ENCODE data around the gene AKAIN1. TPM values are rescaled to one million over a fixed set of nuclear protein-coding genes. Genes with fewer than 3 reads are reported as not detected.

The AKAIN1 gene
- total RNA-seq, 1 donor from 2014 or later = not detected

DNA sequence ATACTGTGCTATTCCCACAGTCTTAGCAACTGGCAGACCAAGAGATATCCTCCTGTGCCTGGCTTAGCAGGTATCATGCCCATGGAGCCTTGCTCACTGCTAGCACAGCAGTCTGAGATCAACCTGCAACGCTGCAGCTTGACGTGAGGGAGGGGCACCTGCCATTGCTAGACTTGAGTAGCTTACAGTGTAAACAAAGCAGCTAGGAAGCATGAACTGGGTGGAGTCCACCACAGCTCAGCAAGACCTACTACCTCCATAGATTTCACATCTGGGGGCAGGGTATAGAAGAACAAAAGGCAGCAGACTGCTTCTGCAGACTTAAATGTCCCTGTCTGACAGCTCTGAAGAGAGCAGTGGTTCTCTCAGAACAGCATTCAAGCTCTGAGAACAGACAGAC is 74.8 kb downstream of the AKAIN1 start:
- H3K4me1 Mint-ChIP-seq = no peaks in the 10 kb centered on the region
- peaks cover 2% of the 10 kb centered on the region for H3K27me3 Mint-ChIP-seq (ENCODE audit: insufficient read depth, low read depth)
- no peak overlapping the region for H3K9ac ChIP-seq
- no peaks in the 10 kb centered on the region for H3K79me2 ChIP-seq (ENCODE audit: low read depth)
- no peaks in the 10 kb centered on the region for H4K20me1 ChIP-seq (ENCODE audit: low read depth)
- H3K4me3 Mint-ChIP-seq = no peak overlapping the region
- H3K4me3 ChIP-seq = no peak overlapping the region
- H3F3A ChIP-seq (ENCODE audit: low read depth) = no peaks in the 10 kb centered on the region
- H3K27me3 ChIP-seq = no peaks in the 10 kb centered on the region
- peaks cover 19% of the 10 kb centered on the region for H3K9me3 Mint-ChIP-seq
- no peaks in the 10 kb centered on the region for H3K4me1 ChIP-seq
- no peaks in the 10 kb centered on the region for H3K36me3 Mint-ChIP-seq
- TF ChIP-seq EZH2phosphoT487 (IDR thresholded peaks at IDR 0.05) (no peak), EZH2 (IDR thresholded peaks at IDR 0.05) (no peak)
- TF ChIP-seq, protein P1, sequence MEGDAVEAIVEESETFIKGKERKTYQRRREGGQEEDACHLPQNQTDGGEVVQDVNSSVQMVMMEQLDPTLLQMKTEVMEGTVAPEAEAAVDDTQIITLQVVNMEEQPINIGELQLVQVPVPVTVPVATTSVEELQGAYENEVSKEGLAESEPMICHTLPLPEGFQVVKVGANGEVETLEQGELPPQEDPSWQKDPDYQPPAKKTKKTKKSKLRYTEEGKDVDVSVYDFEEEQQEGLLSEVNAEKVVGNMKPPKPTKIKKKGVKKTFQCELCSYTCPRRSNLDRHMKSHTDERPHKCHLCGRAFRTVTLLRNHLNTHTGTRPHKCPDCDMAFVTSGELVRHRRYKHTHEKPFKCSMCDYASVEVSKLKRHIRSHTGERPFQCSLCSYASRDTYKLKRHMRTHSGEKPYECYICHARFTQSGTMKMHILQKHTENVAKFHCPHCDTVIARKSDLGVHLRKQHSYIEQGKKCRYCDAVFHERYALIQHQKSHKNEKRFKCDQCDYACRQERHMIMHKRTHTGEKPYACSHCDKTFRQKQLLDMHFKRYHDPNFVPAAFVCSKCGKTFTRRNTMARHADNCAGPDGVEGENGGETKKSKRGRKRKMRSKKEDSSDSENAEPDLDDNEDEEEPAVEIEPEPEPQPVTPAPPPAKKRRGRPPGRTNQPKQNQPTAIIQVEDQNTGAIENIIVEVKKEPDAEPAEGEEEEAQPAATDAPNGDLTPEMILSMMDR (IDR thresholded peaks at IDR 0.05) = no peak
- H3K4me2 ChIP-seq = no peak overlapping the region
- no peak for DNase-seq (ENCODE audit: low spot score)
- no peaks in the 10 kb centered on the region for H3K36me3 ChIP-seq
- no peaks in the 10 kb centered on the region for H3K9me3 ChIP-seq (ENCODE audit: low read depth)
- H2AFZ ChIP-seq (replicated peaks) = no peak overlapping the region
- no peak overlapping the region for H3K27ac Mint-ChIP-seq
- no peak overlapping the region for H3K27ac ChIP-seq

DNA sequence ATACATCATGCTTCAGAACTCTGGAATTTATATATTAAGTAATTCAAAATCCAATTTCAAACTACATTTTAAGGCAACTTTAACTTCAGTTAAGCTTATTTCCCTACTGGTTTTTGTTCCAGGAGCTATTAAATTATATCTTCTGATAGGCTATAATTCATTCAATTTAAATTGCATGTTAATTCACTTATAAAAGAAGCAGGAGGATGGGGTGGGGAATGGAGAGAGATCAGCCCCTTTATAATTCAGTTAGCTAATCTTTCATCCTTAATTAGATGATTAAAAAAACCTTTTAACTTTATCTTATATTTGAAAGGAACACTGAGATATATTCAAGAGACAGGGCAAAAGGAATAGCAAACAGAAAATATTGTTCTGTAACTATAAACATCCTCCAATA is 86.8 kb downstream of the AKAIN1 start:
- no peak for TF ChIP-seq EZH2phosphoT487 (IDR thresholded peaks at IDR 0.05)
- Mint-ChIP-seq H3K27ac (no peak overlapping the region), H3K4me3 (no peak overlapping the region), H3K27me3 (ENCODE audit: insufficient read depth, low read depth) (peaks cover 3% of the 10 kb centered on the region), H3K4me1 (no peaks in the 10 kb centered on the region), H3K36me3 (no peaks in the 10 kb centered on the region), H3K9me3 (no peaks in the 10 kb centered on the region)
- Histone ChIP-seq H3K4me3 (no peak overlapping the region), H3F3A (ENCODE audit: low read depth) (no peaks in the 10 kb centered on the region), H3K9me3 (ENCODE audit: low read depth) (no peaks in the 10 kb centered on the region), H2AFZ (replicated peaks) (no peak overlapping the region), H3K36me3 (no peaks in the 10 kb centered on the region), H4K20me1 (ENCODE audit: low read depth) (no peaks in the 10 kb centered on the region), H3K27me3 (no peaks in the 10 kb centered on the region), H3K4me1 (no peaks in the 10 kb centered on the region), H3K27ac (no peak overlapping the region), H3K9ac (no peak overlapping the region), H3K4me2 (no peak overlapping the region), H3K79me2 (ENCODE audit: low read depth) (no peaks in the 10 kb centered on the region)
- DNase-seq (ENCODE audit: low spot score) = no peak

DNA sequence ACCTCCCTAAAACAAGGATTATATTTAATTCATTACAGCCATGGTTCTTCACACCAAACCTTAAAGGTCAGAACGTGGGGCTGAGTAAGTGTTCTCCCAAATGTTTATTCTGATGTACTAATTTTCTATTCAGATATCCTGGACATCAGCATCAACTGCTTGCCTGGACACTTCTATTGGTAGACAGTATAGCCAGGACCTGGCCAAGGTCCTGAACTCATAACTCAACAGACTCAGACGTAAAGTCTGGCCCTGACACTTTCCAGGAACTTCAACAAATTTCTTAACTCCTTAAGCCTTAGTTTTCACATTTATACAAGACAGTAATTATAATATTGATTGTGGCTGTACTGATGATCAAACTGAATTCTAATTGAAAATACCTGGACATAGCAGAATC is 89.1 kb downstream of the AKAIN1 start:
- peaks cover 16% of the 10 kb centered on the region for H3F3A ChIP-seq (ENCODE audit: low read depth)
- Mint-ChIP-seq H3K27ac (no peak overlapping the region), H3K36me3 (no peaks in the 10 kb centered on the region), H3K4me1 (peaks cover 5% of the 10 kb centered on the region), H3K9me3 (no peaks in the 10 kb centered on the region), H3K27me3 (ENCODE audit: insufficient read depth, low read depth) (peaks cover 5% of the 10 kb centered on the region), H3K4me3 (no peak overlapping the region)
- no peaks in the 10 kb centered on the region for H4K20me1 ChIP-seq (ENCODE audit: low read depth)
- peak; percentile 33 for DNase-seq (ENCODE audit: low spot score)
- no peak overlapping the region for H3K9ac ChIP-seq
- no peaks in the 10 kb centered on the region for H3K79me2 ChIP-seq (ENCODE audit: low read depth)
- no peak overlapping the region for H2AFZ ChIP-seq (replicated peaks)
- H3K27ac ChIP-seq = no peak overlapping the region
- H3K36me3 ChIP-seq = no peaks in the 10 kb centered on the region
- H3K4me2 ChIP-seq = no peak overlapping the region
- H3K4me1 ChIP-seq = peaks cover 13% of the 10 kb centered on the region
- no peak for TF ChIP-seq EZH2 (IDR thresholded peaks at IDR 0.05)
- TF ChIP-seq, protein P1 (IDR thresholded peaks at IDR 0.05) = no peak
- TF ChIP-seq EZH2phosphoT487 (IDR thresholded peaks at IDR 0.05) = no peak
- no peaks in the 10 kb centered on the region for H3K27me3 ChIP-seq
- no peaks in the 10 kb centered on the region for H3K9me3 ChIP-seq (ENCODE audit: low read depth)
- no peak overlapping the region for H3K4me3 ChIP-seq

DNA sequence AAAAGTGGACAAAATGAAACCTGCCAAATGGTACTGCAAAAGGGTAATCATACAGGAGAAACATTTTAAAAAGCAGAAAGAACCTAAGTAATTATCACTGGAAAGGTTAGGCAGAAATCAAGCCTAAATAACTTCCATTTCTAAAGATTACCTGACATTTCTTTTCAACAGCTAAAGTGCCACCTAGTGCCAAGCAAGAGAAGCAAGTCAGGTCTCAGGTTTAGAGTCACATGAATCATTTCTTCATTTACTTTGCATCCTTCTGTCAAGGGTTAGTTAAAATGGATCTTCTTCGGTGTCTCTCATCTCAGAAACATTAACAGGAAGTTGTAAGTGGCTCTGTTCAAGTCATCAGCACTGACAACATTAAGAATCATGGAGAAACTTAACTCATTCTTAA is 90.3 kb downstream of the AKAIN1 start:
- H3K4me2 ChIP-seq = no peak overlapping the region
- H3K4me3 ChIP-seq = no peak overlapping the region
- H3K9ac ChIP-seq = no peak overlapping the region
- H3K27ac Mint-ChIP-seq = no peak overlapping the region
- H3K4me1 Mint-ChIP-seq = peaks cover 5% of the 10 kb centered on the region
- H3K4me1 ChIP-seq = peaks cover 13% of the 10 kb centered on the region
- peaks cover 5% of the 10 kb centered on the region for H3K27me3 Mint-ChIP-seq (ENCODE audit: insufficient read depth, low read depth)
- H3K36me3 Mint-ChIP-seq = no peaks in the 10 kb centered on the region
- no peaks in the 10 kb centered on the region for H3K27me3 ChIP-seq
- peaks cover 16% of the 10 kb centered on the region for H3F3A ChIP-seq (ENCODE audit: low read depth)
- peak; percentile 12 for DNase-seq (ENCODE audit: low spot score)
- no peaks in the 10 kb centered on the region for H3K36me3 ChIP-seq
- no peak for TF ChIP-seq EZH2 (IDR thresholded peaks at IDR 0.05)
- no peak for TF ChIP-seq EZH2phosphoT487 (IDR thresholded peaks at IDR 0.05)
- TF ChIP-seq, protein P1 (IDR thresholded peaks at IDR 0.05) = peak; percentile 61
- H2AFZ ChIP-seq (replicated peaks) = no peak overlapping the region
- no peak overlapping the region for H3K27ac ChIP-seq
- no peak overlapping the region for H3K4me3 Mint-ChIP-seq
- no peaks in the 10 kb centered on the region for H3K79me2 ChIP-seq (ENCODE audit: low read depth)
- H3K9me3 Mint-ChIP-seq = no peaks in the 10 kb centered on the region
- H4K20me1 ChIP-seq (ENCODE audit: low read depth) = no peaks in the 10 kb centered on the region
- H3K9me3 ChIP-seq (ENCODE audit: low read depth) = no peaks in the 10 kb centered on the region

Measured in neural progenitor cell (in vitro differentiated cells).